ENCODE data around the gene CEP120. TPM values are rescaled to one million over a fixed set of nuclear protein-coding genes. Genes with fewer than 3 reads are reported as not detected.

CEP120 gene
- total RNA-seq, 1 donor from 2014 or later, result 11.8 TPM

GRCh38 chr5:123456242-123456641 lies 33.0 kb upstream of the CEP120 start:
- no peak overlapping the region for H3K4me3 ChIP-seq
- no peaks in the 10 kb centered on the region for H3K36me3 ChIP-seq
- no peak overlapping the region for H3K27ac ChIP-seq (replicated peaks)
- no peak for TF ChIP-seq CTCF (IDR thresholded peaks at IDR 0.05; ENCODE audit: borderline replicate concordance)
- intact Hi-C loops (cut with micrococcal nuclease), result no loop called here
- peaks cover 7% of the 10 kb centered on the region for H3K4me1 ChIP-seq
- no peaks in the 10 kb centered on the region for H3K27me3 ChIP-seq (ENCODE audit: low read depth)
- H3K9me3 ChIP-seq (replicated peaks), result no peaks in the 10 kb centered on the region
- DNase-seq, result no peak

GRCh38 chr5:123455640-123456039 lies 32.4 kb upstream of the CEP120 start:
- intact Hi-C loops (cut with micrococcal nuclease), result no loop called here
- Histone ChIP-seq H3K27ac (replicated peaks) (no peak overlapping the region), H3K9me3 (replicated peaks) (no peaks in the 10 kb centered on the region), H3K4me1 (peaks cover 13% of the 10 kb centered on the region), H3K36me3 (no peaks in the 10 kb centered on the region), H3K4me3 (no peak overlapping the region), H3K27me3 (ENCODE audit: low read depth) (no peaks in the 10 kb centered on the region)
- TF ChIP-seq CTCF (IDR thresholded peaks at IDR 0.05; ENCODE audit: borderline replicate concordance), result peak; percentile 13
- DNase-seq, result no peak

- Histone ChIP-seq H3K9me3 (replicated peaks) (no peaks in the 10 kb centered on the region), H3K4me1 (peaks cover 18% of the 10 kb centered on the region), H3K36me3 (no peaks in the 10 kb centered on the region), H3K27me3 (ENCODE audit: low read depth) (no peaks in the 10 kb centered on the region), H3K27ac (replicated peaks) (no peak overlapping the region), H3K4me3 (no peak overlapping the region)
- intact Hi-C loops (cut with micrococcal nuclease), result no loop called here
- no peak for DNase-seq
- no peak for TF ChIP-seq CTCF (IDR thresholded peaks at IDR 0.05; ENCODE audit: borderline replicate concordance)
Observed at GRCh38 chr5:123455095-123455494, 31.9 kb upstream of the CEP120 start.

GRCh38 chr5:123454259-123454911 lies 31.2 kb upstream of the CEP120 start:
- Histone ChIP-seq H3K27ac (replicated peaks) (no peak overlapping the region), H3K9me3 (replicated peaks) (no peaks in the 10 kb centered on the region), H3K4me1 (peaks cover 18% of the 10 kb centered on the region), H3K27me3 (ENCODE audit: low read depth) (no peaks in the 10 kb centered on the region), H3K36me3 (no peaks in the 10 kb centered on the region), H3K4me3 (no peak overlapping the region)
- no peak for TF ChIP-seq CTCF (IDR thresholded peaks at IDR 0.05; ENCODE audit: borderline replicate concordance)
- DNase-seq, result no peak
- intact Hi-C loops (cut with micrococcal nuclease), result no loop called here

GRCh38 chr5:123452401-123452800 lies 29.2 kb upstream of the CEP120 start:
- intact Hi-C loops (cut with micrococcal nuclease), result no loop called here
- no peak for DNase-seq
- no peak for TF ChIP-seq CTCF (IDR thresholded peaks at IDR 0.05; ENCODE audit: borderline replicate concordance)
- Histone ChIP-seq H3K36me3 (no peaks in the 10 kb centered on the region), H3K27me3 (ENCODE audit: low read depth) (no peaks in the 10 kb centered on the region), H3K9me3 (replicated peaks) (no peaks in the 10 kb centered on the region), H3K4me1 (peaks cover 18% of the 10 kb centered on the region), H3K4me3 (no peak overlapping the region), H3K27ac (replicated peaks) (no peak overlapping the region)

All from left ventricle myocardium inferior (tissue), 1 donor.